Measurements from ENCODE around the gene EBF3.

Gene EBF3

GRCh38 chr10:129949411-129949810 lies 14.7 kb downstream of the EBF3 start:
- POLR2A ChIA-PET: no interaction called here
- no peak overlapping the region for H3K4me3 ChIP-seq (ENCODE audit: low read depth, low read length)
- CTCF ChIA-PET: no interaction called here
- TF ChIP-seq, protein P1, sequence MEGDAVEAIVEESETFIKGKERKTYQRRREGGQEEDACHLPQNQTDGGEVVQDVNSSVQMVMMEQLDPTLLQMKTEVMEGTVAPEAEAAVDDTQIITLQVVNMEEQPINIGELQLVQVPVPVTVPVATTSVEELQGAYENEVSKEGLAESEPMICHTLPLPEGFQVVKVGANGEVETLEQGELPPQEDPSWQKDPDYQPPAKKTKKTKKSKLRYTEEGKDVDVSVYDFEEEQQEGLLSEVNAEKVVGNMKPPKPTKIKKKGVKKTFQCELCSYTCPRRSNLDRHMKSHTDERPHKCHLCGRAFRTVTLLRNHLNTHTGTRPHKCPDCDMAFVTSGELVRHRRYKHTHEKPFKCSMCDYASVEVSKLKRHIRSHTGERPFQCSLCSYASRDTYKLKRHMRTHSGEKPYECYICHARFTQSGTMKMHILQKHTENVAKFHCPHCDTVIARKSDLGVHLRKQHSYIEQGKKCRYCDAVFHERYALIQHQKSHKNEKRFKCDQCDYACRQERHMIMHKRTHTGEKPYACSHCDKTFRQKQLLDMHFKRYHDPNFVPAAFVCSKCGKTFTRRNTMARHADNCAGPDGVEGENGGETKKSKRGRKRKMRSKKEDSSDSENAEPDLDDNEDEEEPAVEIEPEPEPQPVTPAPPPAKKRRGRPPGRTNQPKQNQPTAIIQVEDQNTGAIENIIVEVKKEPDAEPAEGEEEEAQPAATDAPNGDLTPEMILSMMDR (IDR thresholded peaks at IDR 0.05; ENCODE audit: insufficient read depth, low read length, missing control alignments): no peak
- no peak for DNase-seq (ENCODE audit: low read depth, low spot score)

DNA sequence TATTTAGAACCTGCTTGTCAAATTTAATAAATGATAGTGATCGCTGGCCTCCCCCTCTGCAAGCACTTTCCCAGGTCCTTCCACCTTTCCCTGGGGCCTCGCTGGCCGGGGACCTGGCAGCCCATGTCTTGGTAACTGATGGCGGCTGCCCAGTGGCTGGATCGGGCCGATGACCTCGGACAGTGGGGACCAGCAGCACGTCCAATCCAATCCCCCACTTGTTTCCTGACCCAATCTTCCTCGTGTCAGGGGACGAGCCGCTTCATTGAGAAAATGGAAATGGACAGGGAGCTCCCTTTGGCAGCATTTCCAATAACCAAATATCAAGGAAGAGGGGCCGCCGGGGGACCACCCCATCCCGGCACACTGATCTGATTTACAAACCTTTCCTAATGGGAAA lies 17.2 kb downstream of the EBF3 start:
- POLR2A ChIA-PET: no interaction called here
- TF ChIP-seq, protein P1 (IDR thresholded peaks at IDR 0.05; ENCODE audit: insufficient read depth, low read length, missing control alignments): no peak
- CTCF ChIA-PET: no interaction called here
- no peak overlapping the region for H3K4me3 ChIP-seq (ENCODE audit: low read depth, low read length)
- DNase-seq (ENCODE audit: low read depth, low spot score): no peak

GRCh38 chr10:129945941-129946760 lies 17.9 kb downstream of the EBF3 start:
- TF ChIP-seq, protein P1 (IDR thresholded peaks at IDR 0.05; ENCODE audit: insufficient read depth, low read length, missing control alignments): no peak

DNA sequence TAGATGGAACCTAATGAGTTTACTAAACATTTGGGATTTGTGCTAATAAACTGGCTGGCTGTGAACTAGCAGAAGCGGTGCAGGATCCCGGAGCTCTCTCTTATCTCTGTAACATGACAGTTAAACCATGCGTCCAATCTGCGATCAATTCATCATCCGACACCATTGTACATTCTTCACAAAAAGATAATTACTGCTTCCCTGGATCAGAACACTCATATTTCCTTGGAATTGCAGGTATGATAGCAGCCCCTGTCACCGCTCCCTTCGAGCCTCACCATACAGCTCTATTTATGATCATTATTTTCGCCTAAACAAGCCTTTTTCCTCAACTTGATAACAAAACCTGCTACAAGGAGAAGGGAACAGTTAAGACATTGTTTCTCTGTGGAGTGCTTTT lies 18.5 kb downstream of the EBF3 start:
- CTCF ChIA-PET: no interaction called here
- POLR2A ChIA-PET: no interaction called here
- TF ChIP-seq, protein P1 (IDR thresholded peaks at IDR 0.05; ENCODE audit: insufficient read depth, low read length, missing control alignments): no peak
- no peak for DNase-seq (ENCODE audit: low read depth, low spot score)
- no peak overlapping the region for H3K4me3 ChIP-seq (ENCODE audit: low read depth, low read length)

More at GRCh38 chr10:129945941-129946760, 17.9 kb downstream of the EBF3 start:
- ChIA-PET POLR2A (no interaction called here), CTCF (no interaction called here)
- no peak overlapping the region for H3K4me3 ChIP-seq (ENCODE audit: low read depth, low read length)
- no peak for DNase-seq (ENCODE audit: low read depth, low spot score)

DNA sequence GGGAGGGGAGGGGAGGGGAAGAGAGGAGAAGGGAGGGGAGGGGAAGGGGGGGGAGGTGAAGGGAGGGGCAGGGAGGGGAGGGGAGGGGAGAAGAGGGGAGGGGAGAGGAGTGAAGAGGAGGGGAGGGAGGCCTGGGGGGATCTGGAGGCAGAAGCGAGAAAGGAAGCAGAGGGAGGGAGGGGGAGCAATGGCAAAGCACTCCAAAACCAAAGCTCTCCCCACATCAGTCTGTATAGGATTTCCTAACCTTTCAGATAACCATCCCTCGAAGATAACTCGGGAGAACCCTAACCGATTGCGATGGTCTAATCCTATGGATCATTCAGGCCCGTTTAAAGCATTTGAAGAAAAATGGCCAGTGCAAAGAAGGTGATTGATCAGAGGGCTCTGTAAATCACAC lies 19.0 kb downstream of the EBF3 start:
- H3K4me3 ChIP-seq (ENCODE audit: low read depth, low read length): no peak overlapping the region
- no peak for DNase-seq (ENCODE audit: low read depth, low spot score)
- POLR2A ChIA-PET: no interaction called here
- CTCF ChIA-PET: interaction anchor here (0.6 kb wide), 1 partner anchor 27 kb away, joined by 3 read pairs; no protein-coding TSS in a partner anchor
- TF ChIP-seq, protein P1 (IDR thresholded peaks at IDR 0.05; ENCODE audit: insufficient read depth, low read length, missing control alignments): no peak

- ChIA-PET CTCF (interaction anchor here (0.6 kb wide), 1 partner anchor 28 kb away, joined by 3 read pairs; no protein-coding TSS in a partner anchor), POLR2A (no interaction called here)
- TF ChIP-seq, protein P1 (IDR thresholded peaks at IDR 0.05; ENCODE audit: insufficient read depth, low read length, missing control alignments): no peak
- DNase-seq (ENCODE audit: low read depth, low spot score): no peak
- H3K4me3 ChIP-seq (ENCODE audit: low read depth, low read length): no peak overlapping the region
Observed at GRCh38 chr10:129944456-129944855, 19.6 kb downstream of the EBF3 start.

All from AG04449 (cell line).